Adipocyte (in vitro differentiated cells): Measurements from ENCODE around the gene TOP3A.
"Not testable (repeated sequence)": the region's sequence is repeated elsewhere in the genome, so short reads cannot be mapped to it uniquely, and the experiment has no call there.

Experiments
- DNase-seq: peaks from one replicate; pipeline ENCODE4 v3.0.0-alpha.2; 2015; ENCODE audit warnings: low read depth
- H3K27me3 ChIP-seq: replicated peaks from 2 replicates; pipeline ENCODE4 v1.7.0; 2013; ENCODE audit warnings: mild to moderate bottlenecking, low read length, moderate library complexity; ENCODE audit not compliant: control insufficient read depth, insufficient read depth
- H3K36me3 ChIP-seq: 2 replicates; pipeline ENCODE4 v1.7.0; 2013; ENCODE audit warnings: low read length, mild to moderate bottlenecking, moderate library complexity; ENCODE audit not compliant: control insufficient read depth, insufficient read depth, severe bottlenecking
- H3K4me1 ChIP-seq: 2 replicates; pipeline ENCODE4 v1.7.0; 2013; ENCODE audit warnings: mild to moderate bottlenecking, low read length, moderate library complexity; ENCODE audit not compliant: control insufficient read depth, insufficient read depth
- H3K4me3 ChIP-seq: 2 replicates; pipeline ENCODE4 v1.7.0; 2013; ENCODE audit warnings: mild to moderate bottlenecking, low read length, moderate library complexity
- H3K9ac ChIP-seq: 2 replicates; pipeline ENCODE4 v1.7.0; 2013; ENCODE audit warnings: mild to moderate bottlenecking, low read length, moderate library complexity
- H3K9me3 ChIP-seq: 2 replicates; pipeline ENCODE4 v1.7.0; 2013; ENCODE audit warnings: mild to moderate bottlenecking, low read length, moderate library complexity; ENCODE audit not compliant: control insufficient read depth

TOP3A gene

GRCh38 chr17:18338158-18338557 lies 23.4 kb upstream of the TOP3A start:
- DNase-seq, H3K4me1 ChIP-seq, H3K4me3 ChIP-seq, H3K9me3 ChIP-seq, H3K9ac ChIP-seq, H3K27me3 ChIP-seq: not testable (repeated sequence)
- H3K36me3 ChIP-seq: peaks cover 64% of the 10 kb centered on the region

- no peaks in the 10 kb centered on the region for H3K9me3 ChIP-seq
- DNase-seq: no peak
- no peaks in the 10 kb centered on the region for H3K27me3 ChIP-seq
- no peak overlapping the region for H3K9ac ChIP-seq
- no peak overlapping the region for H3K4me3 ChIP-seq
- peaks cover 7% of the 10 kb centered on the region for H3K4me1 ChIP-seq
- peaks cover 78% of the 10 kb centered on the region for H3K36me3 ChIP-seq
Measured at GRCh38 chr17:18332909-18333489, 18.2 kb upstream of the TOP3A start.

GRCh38 chr17:18331879-18332278 lies 17.1 kb upstream of the TOP3A start:
- H3K4me3 ChIP-seq: no peak overlapping the region
- peaks cover 7% of the 10 kb centered on the region for H3K4me1 ChIP-seq
- H3K9ac ChIP-seq: no peak overlapping the region
- no peak for DNase-seq
- no peaks in the 10 kb centered on the region for H3K9me3 ChIP-seq
- no peaks in the 10 kb centered on the region for H3K27me3 ChIP-seq
- H3K36me3 ChIP-seq: peaks cover 85% of the 10 kb centered on the region

- peaks cover 73% of the 10 kb centered on the region for H3K36me3 ChIP-seq
- H3K27me3 ChIP-seq: no peaks in the 10 kb centered on the region
Measured at GRCh38 chr17:18328643-18329204, 13.9 kb upstream of the TOP3A start.

GRCh38 chr17:18327556-18327955 lies 12.8 kb upstream of the TOP3A start:
- H3K27me3 ChIP-seq: no peaks in the 10 kb centered on the region
- H3K9ac ChIP-seq: no peak overlapping the region
- H3K9me3 ChIP-seq: no peaks in the 10 kb centered on the region
- no peak overlapping the region for H3K4me3 ChIP-seq
- DNase-seq: no peak
- peaks cover under 1% of the 10 kb centered on the region for H3K4me1 ChIP-seq
- peaks cover 77% of the 10 kb centered on the region for H3K36me3 ChIP-seq

More at GRCh38 chr17:18328643-18329204, 13.9 kb upstream of the TOP3A start:
- Histone ChIP-seq H3K4me1 (peaks cover 7% of the 10 kb centered on the region), H3K9ac (no peak overlapping the region), H3K4me3 (no peak overlapping the region), H3K9me3 (no peaks in the 10 kb centered on the region)
- DNase-seq: no peak

- DNase-seq: no peak
- Histone ChIP-seq H3K4me3 (no peak overlapping the region), H3K27me3 (no peaks in the 10 kb centered on the region), H3K9ac (no peak overlapping the region), H3K9me3 (no peaks in the 10 kb centered on the region), H3K4me1 (no peaks in the 10 kb centered on the region), H3K36me3 (peaks cover 74% of the 10 kb centered on the region)
Measured at GRCh38 chr17:18327093-18327492, 12.3 kb upstream of the TOP3A start.

- Histone ChIP-seq H3K4me3 (no peak overlapping the region), H3K27me3 (no peaks in the 10 kb centered on the region), H3K4me1 (no peaks in the 10 kb centered on the region), H3K36me3 (peaks cover 69% of the 10 kb centered on the region), H3K9ac (no peak overlapping the region), H3K9me3 (no peaks in the 10 kb centered on the region)
- no peak for DNase-seq
Measured at GRCh38 chr17:18326572-18326971, 11.8 kb upstream of the TOP3A start.

GRCh38 chr17:18326039-18326438 lies 11.2 kb upstream of the TOP3A start:
- no peak for DNase-seq
- Histone ChIP-seq H3K9me3 (no peaks in the 10 kb centered on the region), H3K4me1 (no peaks in the 10 kb centered on the region), H3K4me3 (no peak overlapping the region), H3K27me3 (no peaks in the 10 kb centered on the region), H3K36me3 (peaks cover 64% of the 10 kb centered on the region), H3K9ac (no peak overlapping the region)

GRCh38 chr17:18324140-18325050 lies 9.6 kb upstream of the TOP3A start:
- DNase-seq: no peak
- Histone ChIP-seq H3K9me3 (no peaks in the 10 kb centered on the region), H3K36me3 (peaks cover 50% of the 10 kb centered on the region), H3K9ac (no peak overlapping the region), H3K27me3 (no peaks in the 10 kb centered on the region), H3K4me3 (no peak overlapping the region), H3K4me1 (peaks cover 15% of the 10 kb centered on the region)

GRCh38 chr17:18323507-18324139 lies 8.8 kb upstream of the TOP3A start:
- no peak for DNase-seq
- Histone ChIP-seq H3K4me1 (peaks cover 23% of the 10 kb centered on the region), H3K9me3 (no peaks in the 10 kb centered on the region), H3K36me3 (peaks cover 42% of the 10 kb centered on the region), H3K9ac (no peak overlapping the region), H3K4me3 (no peak overlapping the region), H3K27me3 (no peaks in the 10 kb centered on the region)

- H3K9me3 ChIP-seq: no peaks in the 10 kb centered on the region
- DNase-seq: no peak
- H3K36me3 ChIP-seq: peaks cover 36% of the 10 kb centered on the region
- peaks cover 28% of the 10 kb centered on the region for H3K4me1 ChIP-seq
- no peak overlapping the region for H3K4me3 ChIP-seq
- H3K9ac ChIP-seq: no peak overlapping the region
- no peaks in the 10 kb centered on the region for H3K27me3 ChIP-seq
Measured at GRCh38 chr17:18323007-18323406, 8.2 kb upstream of the TOP3A start.
